Lung (tissue), 12 donors: ENCODE data around the gene CDHR5. TPM values are rescaled to one million over a fixed set of nuclear protein-coding genes. Genes with fewer than 3 reads are reported as not detected.

Experiments
- ATAC-seq: fragments of 200-7000 bp; cut with Tn5 transposase; one replicate; pipeline ENCODE4 v1.9.1; 2020; ENCODE audit warnings: moderate number of reproducible peaks; ENCODE audit not compliant: insufficient read depth, low FRiP score
- DNase-seq, 3 donors: peaks; one replicate each; pipeline ENCODE4 v3.0.0-alpha.2; 2013 to 2017
- H3K27ac ChIP-seq, 2 donors: one replicate each; pipeline ENCODE4 v1.5.1; 2013; ENCODE audit warnings: mild to moderate bottlenecking in 2 of 2, moderate library complexity in 2 of 2, control low read depth in 1 of 2, inconsistent platforms in 1 of 2, low read depth in 1 of 2, low read length in 1 of 2
- H3K27me3 ChIP-seq, 3 donors: one replicate each; pipeline ENCODE4 v1.5.1; 2013; ENCODE audit warnings: low read length in 2 of 3; ENCODE audit not compliant: control insufficient read depth in 3 of 3, insufficient read depth in 3 of 3
- H3K36me3 ChIP-seq, 4 donors: one replicate each; pipeline ENCODE4 v1.5.1; 2013; ENCODE audit warnings: low read length in 4 of 4, mild to moderate bottlenecking in 1 of 4, moderate library complexity in 1 of 4; ENCODE audit not compliant: control insufficient read depth in 4 of 4, insufficient read depth in 4 of 4
- H3K4me1 ChIP-seq, 5 donors: one replicate each; pipeline ENCODE4 v1.5.1; 2013; ENCODE audit warnings: low read length in 5 of 5, mild to moderate bottlenecking in 2 of 5, moderate library complexity in 1 of 5; ENCODE audit not compliant: control insufficient read depth in 5 of 5, insufficient read depth in 5 of 5
- H3K4me3 ChIP-seq: one replicate; pipeline ENCODE4 v1.5.1; 2013; ENCODE audit warnings: mild to moderate bottlenecking, control low read depth, moderate library complexity
- H3K9ac ChIP-seq, 2 donors: one replicate each; pipeline ENCODE4 v1.5.1; 2013; ENCODE audit warnings: low read length in 2 of 2, control low read depth in 1 of 2; ENCODE audit not compliant: insufficient read depth in 1 of 2
- H3K9me3 ChIP-seq, 4 donors: one replicate each; pipeline ENCODE4 v1.5.1; 2013; ENCODE audit warnings: low read length in 3 of 4, mild to moderate bottlenecking in 1 of 4, moderate library complexity in 1 of 4; ENCODE audit not compliant: control insufficient read depth in 4 of 4, insufficient read depth in 3 of 4
- WGBS, 2 donors: extraction: QIAGEN DNeasy Blood & Tissue Kit; methylation state at CpG; one replicate each; pipeline ENCODE4 v1.1.7; 2013; 5-methylcytosine and 5-hydroxymethylcytosine counted together
- polyA plus RNA-seq, 2 donors: library from polyadenylated mRNA; stranded (reverse); fragments of 200-250 nt; gene quantifications; one replicate each; pipeline ENCODE4 v1.2.1, GENCODE V29; 2013
- total RNA-seq, 2 donors: library from RNA; depleted of rRNA in 1 of 2; stranded (reverse); fragments of >200 nt in 1 of 2; gene quantifications; one replicate each; pipeline ENCODE4 v1.2.1, GENCODE V29; 2014 to 2021
- TF ChIP-seq, protein P1 (sequence below): IDR thresholded peaks from 2 replicates; pipeline ENCODE4 v1.5.1; 2012; ENCODE audit warnings: mild to moderate bottlenecking; ENCODE audit errors: control extremely low read depth, extremely low read depth
- donor health status: control.
- donor health status: control.
- donor health status: Bipolar disorder and iron deficiency.
- donor health status: healthy.
- donor health status: DM: yes; HTN: yes; CAD: no.

CDHR5 gene
- total and polyA plus RNA-seq, 4 donors = 0.02 to 0.10 TPM; not detected in 2

GRCh38 chr11:623999-624704, 603 bp downstream of the CDHR5 start:
- ATAC-seq (no peak), DNase-seq (no peak)
- Histone ChIP-seq H3K27ac (no peak overlapping the region), H3K9me3 (no peaks in the 10 kb centered on the region), H3K4me3 (no peak overlapping the region), H3K9ac (no peak overlapping the region), H3K36me3 (peaks cover 0 to 1% (median 0%) of the 10 kb centered on the region in 4 donors), H3K27me3 (peaks cover 0 to 18% (median 11%) of the 10 kb centered on the region in 3 donors), H3K4me1 (peaks cover 0 to 4% (median 0%) of the 10 kb centered on the region in 5 donors)
- TF ChIP-seq, protein P1, sequence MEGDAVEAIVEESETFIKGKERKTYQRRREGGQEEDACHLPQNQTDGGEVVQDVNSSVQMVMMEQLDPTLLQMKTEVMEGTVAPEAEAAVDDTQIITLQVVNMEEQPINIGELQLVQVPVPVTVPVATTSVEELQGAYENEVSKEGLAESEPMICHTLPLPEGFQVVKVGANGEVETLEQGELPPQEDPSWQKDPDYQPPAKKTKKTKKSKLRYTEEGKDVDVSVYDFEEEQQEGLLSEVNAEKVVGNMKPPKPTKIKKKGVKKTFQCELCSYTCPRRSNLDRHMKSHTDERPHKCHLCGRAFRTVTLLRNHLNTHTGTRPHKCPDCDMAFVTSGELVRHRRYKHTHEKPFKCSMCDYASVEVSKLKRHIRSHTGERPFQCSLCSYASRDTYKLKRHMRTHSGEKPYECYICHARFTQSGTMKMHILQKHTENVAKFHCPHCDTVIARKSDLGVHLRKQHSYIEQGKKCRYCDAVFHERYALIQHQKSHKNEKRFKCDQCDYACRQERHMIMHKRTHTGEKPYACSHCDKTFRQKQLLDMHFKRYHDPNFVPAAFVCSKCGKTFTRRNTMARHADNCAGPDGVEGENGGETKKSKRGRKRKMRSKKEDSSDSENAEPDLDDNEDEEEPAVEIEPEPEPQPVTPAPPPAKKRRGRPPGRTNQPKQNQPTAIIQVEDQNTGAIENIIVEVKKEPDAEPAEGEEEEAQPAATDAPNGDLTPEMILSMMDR = no peak
- WGBS, 2 donors = 85 to 87% methylated on average over 25 of the region's 25 CpGs

GRCh38 chr11:623349-623869, 1.3 kb downstream of the CDHR5 start:
- Histone ChIP-seq H3K27ac (no peak overlapping the region), H3K9me3 (no peaks in the 10 kb centered on the region), H3K36me3 (peaks cover 0 to 1% (median 0%) of the 10 kb centered on the region in 4 donors), H3K4me3 (no peak overlapping the region), H3K27me3 (peaks cover 0 to 14% (median 11%) of the 10 kb centered on the region in 3 donors), H3K9ac (no peak overlapping the region), H3K4me1 (peaks cover 0 to 2% (median 0%) of the 10 kb centered on the region in 5 donors)
- DNase-seq (no peak), ATAC-seq (no peak)
- TF ChIP-seq, protein P1 = no peak
- WGBS, 2 donors = 85 to 89% methylated on average over 15 of the region's 15 CpGs

GRCh38 chr11:621838-622237, 2.9 kb downstream of the CDHR5 start:
- H3K9ac ChIP-seq = no peak overlapping the region
- DNase-seq (no peak), ATAC-seq (no peak)
- WGBS, 2 donors = 87 to 97% methylated on average over 27 of the region's 27 CpGs
- H3K27ac ChIP-seq = no peak overlapping the region
- peaks cover 0 to 11% (median 11%) of the 10 kb centered on the region in 3 donors for H3K27me3 ChIP-seq
- H3K9me3 ChIP-seq = no peaks in the 10 kb centered on the region
- H3K36me3 ChIP-seq = peaks cover 0 to 4% (median 0%) of the 10 kb centered on the region in 4 donors
- TF ChIP-seq, protein P1 = no peak
- H3K4me3 ChIP-seq = no peak overlapping the region
- H3K4me1 ChIP-seq = peaks cover 0 to 2% (median 0%) of the 10 kb centered on the region in 5 donors
